Endothelial cell of umbilical vein (primary cell): ENCODE measurements around the gene NFKBIE. TPM values are rescaled to one million over a fixed set of nuclear protein-coding genes. Genes with fewer than 3 reads are reported as not detected.

Experiments used
- BruUV-seq: library from RNA; stranded (reverse); fragments of 400-500 nt; replicated peaks from 2 replicates; lab custom pipeline; 2021; lab: Mats Ljungman, UMichigan
- CTCF ChIA-PET: fragments of 300-600, 350-600 bp; sonication (Branson Sonifier 250); formaldehyde crosslinking; loops from one replicate; lab custom pipeline; 2021; ENCODE audit warnings: antibody characterized with exemption, inconsistent platforms; lab: Charles Lee
- POLR2A ChIA-PET: fragments of 300-600, 350-600 bp; sonication (Branson Sonifier 250); formaldehyde crosslinking; loops from one replicate; lab custom pipeline; 2021; ENCODE audit warnings: antibody characterized with exemption, inconsistent platforms; lab: Charles Lee
- DNase-seq: peaks from one replicate; pipeline ENCODE4 v3.0.0-alpha.2; 2011; ENCODE audit warnings: low read depth, low spot score
- FAIRE-seq: peaks from 2 replicates; lab custom pipeline; 2011; peaks lifted over from hg19 to GRCh38; lab: Jason Lieb, UNC
- H2AFZ ChIP-seq: 2 replicates; pipeline ENCODE4 v1.6.0; 2012; ENCODE audit warnings: low read depth, low read length, control low read depth, inconsistent platforms
- H3K27ac ChIP-seq: 2 replicates; pipeline ENCODE4 v1.5.1; 2011; ENCODE audit warnings: low read depth, mild to moderate bottlenecking, control low read depth, low read length, moderate library complexity; ENCODE audit not compliant: insufficient read depth
- H3K27me3 ChIP-seq, 2 experiments: 2 replicates each; pipeline versions ENCODE4 v1.6.0 to v1.6.1; 2011; ENCODE audit warnings: low read length in 2 of 2, mixed read lengths in 1 of 2; ENCODE audit not compliant: control insufficient read depth in 2 of 2, insufficient read depth in 2 of 2
- H3K36me3 ChIP-seq, 2 experiments: 2 replicates in 1 of 2; 3 replicates in 1 of 2; pipeline ENCODE4 v1.5.1; 2011; ENCODE audit warnings: low read length in 2 of 2, mild to moderate bottlenecking in 1 of 2, moderate library complexity in 1 of 2; ENCODE audit not compliant: control insufficient read depth in 2 of 2, insufficient read depth in 2 of 2; ENCODE audit errors: extremely low read depth in 1 of 2
- H3K4me1 ChIP-seq: 3 replicates; pipeline ENCODE4 v1.5.1; 2011; ENCODE audit warnings: mild to moderate bottlenecking, low read length; ENCODE audit not compliant: control insufficient read depth, insufficient read depth; ENCODE audit errors: extremely low read depth
- H3K4me2 ChIP-seq: 2 replicates; pipeline ENCODE4 v1.6.1; 2011; ENCODE audit warnings: low read length, control low read depth, mixed read lengths; ENCODE audit not compliant: insufficient read depth
- H3K4me3 ChIP-seq, 3 experiments: fragments of 200-600 bp in 1 of 3; sonication (generic), shearing (Covaris generic) in 1 of 3; replicated peaks in 1 of 3; 2 replicates each; pipeline ENCODE4 v1.5.1; 2011 to 2016; ENCODE audit warnings: control low read depth in 3 of 3, low read length in 3 of 3, mild to moderate bottlenecking in 2 of 3, inconsistent platforms in 1 of 3, low read depth in 1 of 3, moderate library complexity in 1 of 3; ENCODE audit not compliant: insufficient read depth in 1 of 3
- H3K79me2 ChIP-seq: 2 replicates; pipeline ENCODE4 v1.6.0; 2012; ENCODE audit warnings: low read length, inconsistent platforms; ENCODE audit not compliant: control insufficient read depth, insufficient read depth
- H3K9ac ChIP-seq: replicated peaks from 2 replicates; pipeline ENCODE3; 2011; ENCODE audit warnings: low read length, control low read depth; ENCODE audit not compliant: insufficient read depth; ENCODE audit errors: extremely low read depth
- H3K9me1 ChIP-seq: replicated peaks from 3 replicates; pipeline ENCODE4 v1.6.0; 2011; ENCODE audit warnings: mild to moderate bottlenecking, low read length; ENCODE audit not compliant: control insufficient read depth, insufficient read depth; ENCODE audit errors: extremely low read depth
- H3K9me3 ChIP-seq: replicated peaks from 2 replicates; pipeline ENCODE4 v1.5.1; 2012; ENCODE audit warnings: low read length, inconsistent platforms; ENCODE audit not compliant: control insufficient read depth, insufficient read depth
- H4K20me1 ChIP-seq: replicated peaks from 2 replicates; pipeline ENCODE3; 2011; ENCODE audit warnings: mild to moderate bottlenecking, low read length; ENCODE audit not compliant: control insufficient read depth, insufficient read depth; ENCODE audit errors: extremely low read depth
- EZH2 ChIP-seq: IDR thresholded peaks from 2 replicates; pipeline ENCODE4 v1.6.1; 2012; ENCODE audit warnings: borderline replicate concordance, low read depth, mild to moderate bottlenecking, moderate library complexity, low read length, inconsistent platforms; ENCODE audit not compliant: severe bottlenecking
- GATA2 ChIP-seq: IDR thresholded peaks from 2 replicates; pipeline ENCODE4 v1.7.0; 2011; ENCODE audit warnings: low read depth, mild to moderate bottlenecking, moderate library complexity, mixed read lengths, low read length; ENCODE audit not compliant: insufficient read length, insufficient read depth
- JUN ChIP-seq: IDR thresholded peaks from 2 replicates; pipeline ENCODE4 v1.6.1; 2011; ENCODE audit warnings: borderline replicate concordance, low read depth; ENCODE audit not compliant: insufficient read length, insufficient read depth
- MAX ChIP-seq: IDR thresholded peaks from 2 replicates; pipeline ENCODE4 v1.6.1; 2011; ENCODE audit not compliant: insufficient read depth, insufficient read length
- MYC ChIP-seq: IDR thresholded peaks from one replicate; pipeline ENCODE4 v1.6.1; 2011; ENCODE audit warnings: mild to moderate bottlenecking, low read depth, low read length
- POLR2A ChIP-seq: IDR thresholded peaks from 2 replicates; pipeline ENCODE4 v1.6.1; 2012; ENCODE audit warnings: low read depth, mild to moderate bottlenecking, control low read depth, low read length
- POLR2AphosphoS5 ChIP-seq: IDR thresholded peaks from 2 replicates; pipeline ENCODE4 v1.6.1; 2012; ENCODE audit warnings: low read depth, mild to moderate bottlenecking, control low read depth, low read length, moderate library complexity; ENCODE audit not compliant: insufficient read depth
- dilution Hi-C: fragments of 300-500 bp; cut with MboI; formaldehyde crosslinking; loops from one replicate; pipeline ENCODE4 v1.15.0; 2019; ENCODE audit warnings: low sequenced_read_pairs; ENCODE audit not compliant: extremely low pct_ligation_motif_present
- intact Hi-C: fragments of 100-400 bp; cut with micrococcal nuclease; formaldehyde crosslinking; loops from one replicate; pipeline ENCODE4 v1.10.0; 2022
- polyA plus RNA-seq, 4 experiments: library from polyadenylated mRNA; depleted of rRNA in 3 of 4; stranded (reverse) in 3 of 4; unstranded in 1 of 4; fragments of >200 nt; gene quantifications; 2 replicates each; pipeline versions ENCODE4 v1.2.1 to v1.2.3, GENCODE V29; 2011 to 2012; ENCODE audit warnings: missing spikeins in 1 of 4
- total RNA-seq: library from RNA; stranded (reverse); gene quantifications from 2 replicates; pipeline ENCODE4 v1.2.3, GENCODE V29; 2021

The NFKBIE gene
- total and polyA plus RNA-seq, 2 donors (not counting 3 experiments of a cell fraction or from before 2014, with no cell fraction given), result 19.0 to 22.6 TPM

DNA sequence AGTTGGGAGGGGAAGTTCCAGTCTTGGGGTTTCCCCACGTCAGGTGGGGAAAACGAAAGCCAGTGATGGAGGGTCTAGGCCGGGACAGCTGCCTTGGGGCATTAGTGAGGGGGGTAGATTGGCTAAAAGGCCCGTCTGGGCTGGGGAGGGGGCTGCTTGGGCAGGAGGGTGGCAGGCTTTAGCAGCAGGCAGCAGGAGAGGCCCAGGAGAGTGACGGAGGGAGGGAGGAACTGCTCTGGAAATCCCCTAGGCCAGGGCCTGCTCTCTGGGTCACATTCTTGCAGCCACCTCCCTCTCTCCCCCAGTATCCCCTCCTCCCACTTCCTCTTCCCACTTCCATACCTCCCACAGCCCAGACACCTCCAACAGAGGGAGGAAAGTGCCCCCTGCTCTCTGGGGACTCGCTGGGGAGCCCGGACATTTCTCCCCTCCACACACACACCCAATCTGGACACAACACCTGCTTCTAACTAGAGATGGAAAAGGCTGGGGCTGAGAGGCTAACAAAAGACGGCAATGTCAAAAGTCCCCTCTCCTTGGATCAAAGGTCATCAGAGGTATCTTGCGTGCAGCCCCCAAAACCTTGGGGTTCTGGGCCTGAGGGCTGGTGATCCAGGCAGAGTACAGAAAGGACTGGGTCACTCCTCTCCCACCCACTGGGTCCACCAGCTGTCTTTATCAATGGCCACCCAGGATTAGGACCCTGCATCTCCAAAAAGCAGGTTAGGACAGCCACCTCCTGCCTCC is 1.8 kb downstream of the NFKBIE start:
- Histone ChIP-seq H3K9ac (peak overlapping the region; percentile 68), H3K79me2 (peaks cover 26% of the 10 kb centered on the region), H3K36me3 (peaks cover 3 to 19% of the 10 kb centered on the region in 2 experiments), H2AFZ (no peak overlapping the region), H3K9me1 (no peaks in the 10 kb centered on the region), H3K4me1 (peaks cover 28% of the 10 kb centered on the region), H3K27ac (peak overlapping the region; percentile 76), H3K4me2 (peak overlapping the region; percentile 88), H3K27me3 (peaks cover 2 to 3% of the 10 kb centered on the region in 2 experiments), H3K9me3 (no peaks in the 10 kb centered on the region), H3K4me3 (peak overlapping the region; percentile 37 to 78 (median 63)), H4K20me1 (no peaks in the 10 kb centered on the region)
- FAIRE-seq (peak; percentile 89), DNase-seq (peak; percentile 40)
- intact Hi-C loops, result loop anchor here (2.0 kb wide), 1 partner anchor 123 kb away; the partner anchor contains the start of gene CDC5L
- TF ChIP-seq JUN, result no peak
- TF ChIP-seq EZH2, result no peak
- TF ChIP-seq POLR2AphosphoS5, result peak; percentile 21
- TF ChIP-seq MAX, result no peak
- TF ChIP-seq POLR2A, result no peak
- peak; percentile 23 for TF ChIP-seq MYC
- no peak for TF ChIP-seq GATA2
- TSS peak; percentile 33 for BruUV-seq
- dilution Hi-C loops, result no loop called here
- POLR2A ChIA-PET, result interaction anchor here (0.6 to 1.5 kb wide), 2 partner anchors 17 to 85 kb away, joined by 3 to 5 read pairs; partner anchors contain the start of gene HSP90AB1
- CTCF ChIA-PET, result interaction anchor here (1.1 to 1.6 kb wide), 4 partner anchors 9 to 41 kb away, joined by 3 to 5 read pairs (median 4); partner anchors contain the start of gene HSP90AB1
